H54 (cell line): ENCODE measurements around the gene CTBP1.

Source experiments
- DNase-seq: peaks from one replicate; pipeline ENCODE4 v3.0.0; 2011; ENCODE audit warnings: low spot score, mixed read lengths; ENCODE audit not compliant: insufficient read length
- FAIRE-seq: peaks from 3 replicates; lab custom pipeline; 2011; peaks lifted over from hg19 to GRCh38; lab: Jason Lieb, UNC
- POLR2A ChIP-seq: IDR thresholded peaks from 2 replicates; pipeline ENCODE4 v1.6.1; 2011; ENCODE audit warnings: low read depth, mild to moderate bottlenecking, low read length

CTBP1 gene

GRCh38 chr4:1222938-1223690 lies 25.8 kb downstream of the CTBP1 start:
- TF ChIP-seq POLR2A, result no peak
- FAIRE-seq (no peak), DNase-seq (no peak)

GRCh38 chr4:1222036-1222789 lies 26.7 kb downstream of the CTBP1 start:
- no peak for TF ChIP-seq POLR2A
- FAIRE-seq (no peak), DNase-seq (no peak)

DNA sequence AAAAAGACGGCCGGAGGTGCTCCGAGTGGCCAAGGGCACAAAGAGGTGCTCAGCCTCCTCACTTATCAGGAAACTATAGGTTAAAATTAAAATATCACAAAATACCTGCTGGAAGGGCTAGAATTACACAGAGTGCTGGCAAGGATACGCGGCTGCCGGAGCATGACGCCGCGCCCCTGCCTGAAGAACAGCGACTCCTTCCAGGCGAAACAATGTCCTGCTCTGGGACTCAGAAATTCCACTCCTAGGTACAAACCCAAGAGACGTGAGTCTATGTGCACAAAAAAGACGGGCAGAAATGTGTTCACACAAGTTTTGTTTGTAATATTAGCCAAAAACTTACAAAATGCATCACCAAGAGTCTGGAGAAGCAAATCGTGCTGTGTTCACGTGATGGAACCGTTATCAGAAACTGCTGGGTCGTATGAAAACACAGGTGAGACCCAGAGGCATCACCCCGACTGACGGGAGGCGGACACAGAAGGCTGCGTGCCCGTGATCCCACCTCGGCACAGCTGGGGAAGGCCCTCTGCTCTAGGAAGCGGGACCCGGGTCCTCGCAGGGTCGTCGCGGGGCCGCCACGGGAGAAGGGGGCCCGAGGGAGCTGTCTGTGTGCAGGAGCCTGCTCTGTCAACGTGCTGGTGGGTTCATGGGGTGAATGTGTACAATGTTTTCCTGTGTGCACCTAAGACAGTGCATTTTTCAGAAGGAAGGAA lies 27.6 kb downstream of the CTBP1 start:
- TF ChIP-seq POLR2A, result no peak

GRCh38 chr4:1220566-1220965 lies 28.4 kb downstream of the CTBP1 start:
- FAIRE-seq (no peak), DNase-seq (no peak)
- no peak for TF ChIP-seq POLR2A

More for the DNA sequence above, 27.6 kb downstream of the CTBP1 start:
- DNase-seq, result no peak
- no peak for FAIRE-seq

GRCh38 chr4:1219566-1219950 lies 29.4 kb downstream of the CTBP1 start:
- DNase-seq (no peak), FAIRE-seq (no peak)
- TF ChIP-seq POLR2A, result no peak

- FAIRE-seq, result no peak
Observed at GRCh38 chr4:1218634-1219565, 30.0 kb downstream of the CTBP1 start.

GRCh38 chr4:1217366-1217765 lies 31.6 kb downstream of the CTBP1 start:
- DNase-seq, result no peak
- no peak for TF ChIP-seq POLR2A
- no peak for FAIRE-seq

More at GRCh38 chr4:1218634-1219565, 30.0 kb downstream of the CTBP1 start:
- DNase-seq, result no peak
- no peak for TF ChIP-seq POLR2A

DNA sequence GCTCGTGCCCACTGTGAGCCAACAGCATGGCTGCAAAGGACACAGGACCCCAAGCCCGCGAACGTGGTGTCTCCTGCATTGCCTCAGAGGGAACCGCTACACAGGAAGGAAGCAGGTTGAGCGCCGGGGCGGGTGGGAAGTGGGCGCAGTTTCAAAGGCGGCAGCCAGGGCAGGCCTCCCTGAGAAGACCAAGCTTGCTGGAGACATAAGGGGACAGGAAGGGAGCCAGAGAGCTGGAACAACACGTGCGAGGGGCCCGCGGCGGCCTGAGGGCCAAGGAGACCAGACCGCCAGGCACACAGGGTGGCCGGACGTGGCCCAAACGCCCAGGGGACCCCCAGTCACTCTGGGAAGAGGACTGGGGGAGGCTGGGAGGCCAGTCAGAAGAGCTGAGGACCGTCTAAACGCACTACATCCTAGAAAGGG lies 32.0 kb downstream of the CTBP1 start:
- no peak for DNase-seq
- TF ChIP-seq POLR2A, result no peak
- FAIRE-seq, result no peak

- FAIRE-seq, result no peak
- no peak for TF ChIP-seq POLR2A
- no peak for DNase-seq
Observed at GRCh38 chr4:1216076-1216614, 32.8 kb downstream of the CTBP1 start.

DNA sequence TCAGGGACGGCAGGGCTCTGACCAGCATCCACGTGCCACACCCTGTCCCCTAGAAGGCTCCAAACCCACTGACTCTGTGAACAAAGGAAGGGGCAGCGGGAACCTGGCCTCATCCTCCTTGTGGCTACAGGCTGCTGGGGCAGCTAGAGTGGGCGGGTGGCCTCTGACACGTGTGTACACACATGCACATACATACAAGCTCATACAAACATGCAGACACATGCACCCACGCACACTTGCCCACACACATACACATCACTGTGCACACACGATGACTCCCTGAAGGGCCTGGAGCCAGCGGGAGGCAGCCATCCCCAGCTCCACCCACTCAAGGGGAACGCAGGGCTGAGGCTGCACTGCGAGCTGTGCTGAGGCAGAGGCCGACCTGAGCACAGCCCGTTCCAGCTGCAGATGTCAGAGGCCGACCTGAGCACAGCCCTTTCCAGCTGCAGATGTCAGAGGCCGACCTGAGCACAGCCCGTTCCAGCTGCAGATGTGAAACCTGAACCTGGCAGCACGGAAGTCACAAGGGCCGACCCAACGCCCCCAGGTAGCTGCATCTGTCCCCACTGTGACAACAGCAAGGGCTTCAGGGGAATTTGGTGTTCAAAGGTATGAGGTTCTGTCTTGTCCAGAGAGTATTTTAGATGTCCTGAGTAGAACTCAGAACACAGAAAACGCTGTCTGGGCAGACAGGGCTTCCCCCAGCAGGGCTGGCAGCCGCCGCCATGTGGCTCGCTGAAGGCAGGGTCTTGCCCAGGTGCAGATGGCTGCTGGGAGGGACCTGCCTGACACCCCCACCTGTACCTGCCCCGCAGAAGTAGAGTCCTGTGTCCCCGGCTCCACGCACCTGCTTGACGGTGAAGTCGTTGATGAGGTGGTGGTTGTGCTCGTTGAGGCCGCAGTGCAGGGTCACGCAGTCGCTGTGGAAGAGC lies 33.5 kb downstream of the CTBP1 start:
- DNase-seq (no peak), FAIRE-seq (no peak)
- TF ChIP-seq POLR2A, result no peak

- no peak for TF ChIP-seq POLR2A
- FAIRE-seq, result no peak
Observed at GRCh38 chr4:1214101-1215095, 34.5 kb downstream of the CTBP1 start.

More at GRCh38 chr4:1214101-1215095, 34.5 kb downstream of the CTBP1 start:
- DNase-seq, result no peak
